ENCODE data around the gene C19orf25.

Gene C19orf25

DNA sequence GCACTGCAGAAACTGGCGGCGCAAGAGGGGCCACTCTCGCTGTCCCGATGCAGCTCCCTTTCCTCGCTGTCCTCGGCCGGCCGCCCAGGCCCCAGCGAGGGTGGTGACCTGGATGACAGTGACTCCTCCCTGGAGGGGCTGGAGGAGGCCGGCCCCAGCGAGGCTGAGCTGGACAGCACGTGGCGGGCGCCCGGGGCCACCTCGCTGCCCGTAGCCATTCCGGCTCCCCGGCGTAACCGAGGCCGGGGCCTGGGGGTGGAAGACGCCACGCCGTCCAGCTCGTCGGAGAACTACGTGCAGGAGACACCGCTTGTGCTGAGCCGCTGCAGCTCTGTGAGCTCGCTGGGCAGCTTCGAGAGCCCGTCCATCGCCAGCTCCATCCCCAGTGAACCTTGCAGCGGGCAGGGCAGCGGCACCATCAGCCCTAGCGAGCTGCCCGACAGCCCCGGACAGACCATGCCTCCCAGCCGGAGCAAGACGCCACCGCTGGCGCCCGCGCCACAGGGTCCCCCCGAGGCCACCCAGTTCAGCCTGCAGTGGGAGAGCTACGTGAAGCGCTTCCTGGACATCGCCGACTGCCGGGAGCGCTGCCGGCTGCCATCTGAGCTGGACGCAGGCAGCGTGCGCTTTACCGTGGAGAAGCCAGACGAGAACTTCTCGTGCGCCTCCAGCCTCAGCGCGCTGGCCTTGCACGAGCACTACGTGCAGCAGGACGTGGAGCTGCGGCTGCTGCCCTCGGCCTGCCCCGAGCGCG, 12.4 kb downstream of the C19orf25 start:
- DNase-seq (ENCODE audit: low spot score), result no peak

DNA sequence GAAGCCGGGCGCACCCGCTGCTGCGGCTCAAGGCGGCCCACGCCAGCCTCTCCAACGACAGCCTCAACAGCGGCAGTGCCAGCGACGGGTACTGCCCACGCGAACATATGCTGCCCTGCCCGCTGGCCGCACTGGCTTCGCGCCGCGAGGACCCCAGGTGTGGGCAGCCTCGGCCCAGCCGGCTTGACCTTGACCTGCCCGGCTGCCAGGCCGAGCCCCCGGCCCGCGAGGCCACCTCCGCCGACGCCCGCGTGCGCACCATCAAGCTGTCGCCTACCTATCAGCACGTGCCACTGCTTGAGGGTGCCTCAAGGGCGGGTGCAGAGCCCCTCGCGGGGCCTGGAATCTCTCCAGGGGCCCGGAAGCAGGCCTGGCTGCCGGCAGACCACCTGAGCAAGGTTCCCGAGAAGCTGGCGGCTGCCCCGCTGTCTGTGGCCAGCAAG, 13.0 kb downstream of the C19orf25 start:
- DNase-seq (ENCODE audit: low spot score), result no peak

DNA sequence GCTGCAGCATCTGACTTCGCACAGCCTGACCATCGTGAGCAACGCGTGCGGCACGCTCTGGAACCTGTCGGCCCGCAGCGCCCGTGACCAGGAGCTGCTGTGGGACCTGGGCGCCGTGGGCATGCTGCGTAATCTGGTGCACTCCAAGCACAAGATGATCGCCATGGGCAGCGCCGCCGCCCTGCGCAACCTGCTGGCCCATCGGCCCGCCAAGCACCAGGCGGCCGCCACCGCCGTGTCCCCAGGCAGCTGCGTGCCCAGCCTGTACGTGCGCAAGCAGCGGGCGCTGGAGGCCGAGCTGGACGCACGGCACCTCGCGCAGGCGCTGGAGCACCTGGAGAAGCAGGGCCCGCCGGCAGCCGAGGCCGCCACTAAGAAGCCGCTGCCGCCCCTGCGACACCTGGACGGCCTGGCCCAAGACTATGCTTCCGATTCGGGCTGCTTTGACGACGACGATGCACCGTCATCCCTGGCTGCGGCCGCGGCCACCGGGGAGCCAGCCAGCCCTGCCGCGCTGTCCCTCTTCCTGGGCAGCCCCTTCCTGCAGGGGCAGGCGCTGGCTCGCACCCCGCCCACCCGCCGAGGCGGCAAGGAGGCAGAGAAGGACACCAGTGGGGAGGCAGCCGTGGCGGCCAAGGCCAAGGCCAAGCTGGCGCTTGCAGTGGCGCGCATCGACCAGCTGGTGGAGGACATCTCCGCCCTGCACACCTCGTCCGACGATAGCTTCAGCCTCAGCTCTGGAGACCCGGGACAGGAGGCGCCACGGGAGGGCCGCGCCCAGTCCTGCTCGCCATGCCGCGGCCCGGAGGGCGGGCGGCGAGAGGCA, 13.6 kb downstream of the C19orf25 start:
- peak; percentile 78 for DNase-seq (ENCODE audit: low spot score)

DNA sequence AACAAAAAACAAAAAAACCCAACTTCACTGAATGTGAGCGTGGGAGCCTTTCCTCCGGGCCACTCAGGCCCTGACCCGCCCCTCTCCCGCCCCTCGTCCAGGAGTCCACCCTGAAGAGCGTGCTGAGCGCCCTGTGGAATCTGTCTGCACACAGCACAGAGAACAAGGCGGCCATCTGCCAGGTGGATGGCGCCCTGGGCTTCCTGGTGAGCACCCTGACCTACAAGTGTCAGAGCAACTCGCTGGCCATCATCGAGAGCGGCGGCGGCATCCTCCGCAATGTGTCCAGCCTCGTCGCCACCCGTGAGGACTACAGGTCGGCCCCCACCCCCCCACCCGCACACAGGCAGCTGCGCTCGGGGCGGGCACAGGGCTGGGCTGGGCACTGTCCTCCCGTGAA, 17.2 kb downstream of the C19orf25 start:
- no peak for DNase-seq (ENCODE audit: low spot score)

DNA sequence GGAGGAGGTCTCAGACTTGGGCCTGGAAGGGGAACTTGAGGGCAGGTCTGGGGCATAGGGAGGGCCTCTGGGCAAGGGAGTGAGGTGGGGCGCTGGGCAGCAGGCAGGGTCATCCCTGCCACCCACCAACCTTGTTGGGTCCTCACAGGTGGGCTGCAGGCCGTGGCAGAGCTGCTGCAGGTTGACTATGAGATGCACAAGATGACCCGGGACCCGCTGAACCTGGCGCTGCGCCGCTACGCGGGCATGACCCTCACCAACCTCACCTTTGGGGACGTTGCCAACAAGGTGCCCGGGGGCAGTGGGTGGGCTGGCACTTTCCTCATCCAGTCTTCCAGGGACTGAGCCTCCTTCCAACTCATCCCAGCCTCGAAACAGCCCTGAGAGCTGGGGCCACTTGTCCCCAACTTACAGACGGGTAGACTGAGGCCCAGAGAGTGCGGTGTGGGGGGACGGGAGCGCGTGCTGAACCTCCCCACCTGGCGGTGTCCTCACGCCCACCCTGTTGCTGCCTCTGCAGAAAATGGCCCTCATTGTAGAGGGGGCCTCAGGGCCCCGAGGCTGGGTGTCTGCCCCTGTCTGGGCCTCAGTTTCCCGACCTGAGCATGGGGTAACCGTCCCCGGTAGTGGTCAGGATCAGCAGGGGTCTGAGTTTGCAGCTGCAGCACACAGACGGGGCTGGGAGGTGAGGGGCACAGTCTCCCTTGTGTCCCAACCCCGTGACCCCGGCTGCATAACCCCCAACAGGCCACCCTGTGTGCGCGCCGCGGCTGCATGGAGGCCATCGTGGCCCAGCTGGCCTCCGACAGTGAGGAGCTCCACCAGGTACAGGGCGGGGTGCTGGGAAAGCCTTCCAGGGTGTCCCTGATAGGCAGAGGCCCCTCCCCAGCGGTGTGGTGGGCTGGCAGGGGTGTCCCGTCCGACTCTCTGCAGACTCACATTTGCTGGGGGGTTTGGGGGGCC, 18.7 kb downstream of the C19orf25 start:
- DNase-seq (ENCODE audit: low spot score), result no peak

DNA sequence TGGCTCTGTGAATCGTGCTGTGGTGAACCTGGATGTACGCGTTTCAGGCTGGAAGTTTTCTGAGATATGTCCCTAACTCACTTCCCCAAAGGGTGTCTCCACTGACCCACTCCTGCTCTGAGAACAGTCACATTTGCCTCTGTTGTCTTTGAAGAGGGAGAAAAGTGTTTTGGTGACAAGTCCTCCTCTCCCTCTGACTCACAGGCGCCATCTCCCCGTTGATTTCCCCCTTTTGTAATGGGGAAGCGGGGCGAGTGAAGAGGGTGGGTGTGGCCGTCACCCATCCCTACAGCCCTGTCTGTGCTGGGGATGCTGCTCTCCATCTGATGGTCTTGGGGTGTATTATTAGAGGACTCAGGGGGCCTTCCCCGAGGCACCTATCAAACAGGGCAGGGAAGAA, 19.5 kb downstream of the C19orf25 start:
- DNase-seq (ENCODE audit: low spot score), result no peak

DNA sequence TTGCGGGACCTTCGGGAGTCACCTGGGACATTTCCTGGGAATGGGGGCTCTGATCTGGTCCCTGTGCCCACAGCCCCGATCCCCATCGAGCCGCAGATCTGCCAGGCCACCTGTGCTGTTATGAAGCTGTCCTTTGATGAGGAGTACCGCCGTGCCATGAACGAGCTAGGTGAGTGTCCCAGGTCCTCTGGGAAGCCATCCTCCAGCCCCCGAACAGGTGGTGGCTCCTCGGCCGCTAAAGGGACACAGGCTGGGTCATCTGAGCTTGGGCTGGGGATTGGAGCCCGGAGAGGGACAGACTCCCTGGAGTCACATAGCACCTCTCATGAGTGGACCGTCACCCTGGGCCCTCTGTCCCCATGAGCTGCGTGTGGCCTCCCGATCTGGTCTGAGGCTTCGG, 21.1 kb downstream of the C19orf25 start:
- DNase-seq (ENCODE audit: low spot score), result no peak

DNA sequence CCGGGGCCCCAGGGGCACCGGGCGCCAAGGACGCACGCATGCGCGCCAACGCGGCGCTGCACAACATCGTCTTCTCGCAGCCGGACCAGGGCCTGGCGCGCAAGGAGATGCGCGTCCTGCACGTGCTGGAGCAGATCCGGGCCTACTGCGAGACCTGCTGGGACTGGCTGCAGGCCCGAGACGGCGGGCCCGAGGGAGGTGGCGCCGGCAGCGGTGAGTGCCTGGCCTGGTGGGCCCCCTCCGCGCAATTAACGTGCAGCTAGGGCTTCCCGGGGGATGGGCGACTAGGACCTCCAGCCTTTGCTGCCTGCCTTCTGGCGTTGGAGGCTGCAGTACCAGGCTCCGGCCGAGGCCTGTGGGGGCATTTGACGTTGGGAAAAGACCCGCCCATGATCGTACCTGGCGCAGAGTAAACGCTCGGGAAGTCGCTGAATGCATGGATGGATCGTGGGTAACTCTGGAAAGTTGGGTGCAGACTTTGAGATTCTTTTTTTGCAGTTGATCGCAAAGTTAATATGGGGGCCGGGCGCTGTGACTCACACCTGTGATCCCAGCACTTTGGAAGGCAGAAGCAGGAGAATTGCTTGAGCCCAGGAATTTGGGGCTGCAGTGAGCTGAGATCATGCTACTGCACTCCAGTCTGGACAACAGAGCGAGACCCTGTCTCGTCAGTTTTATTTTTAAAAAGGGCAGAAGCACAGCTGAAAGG, 21.8 kb downstream of the C19orf25 start:
- peak; percentile 60 for DNase-seq (ENCODE audit: low spot score)

DNA sequence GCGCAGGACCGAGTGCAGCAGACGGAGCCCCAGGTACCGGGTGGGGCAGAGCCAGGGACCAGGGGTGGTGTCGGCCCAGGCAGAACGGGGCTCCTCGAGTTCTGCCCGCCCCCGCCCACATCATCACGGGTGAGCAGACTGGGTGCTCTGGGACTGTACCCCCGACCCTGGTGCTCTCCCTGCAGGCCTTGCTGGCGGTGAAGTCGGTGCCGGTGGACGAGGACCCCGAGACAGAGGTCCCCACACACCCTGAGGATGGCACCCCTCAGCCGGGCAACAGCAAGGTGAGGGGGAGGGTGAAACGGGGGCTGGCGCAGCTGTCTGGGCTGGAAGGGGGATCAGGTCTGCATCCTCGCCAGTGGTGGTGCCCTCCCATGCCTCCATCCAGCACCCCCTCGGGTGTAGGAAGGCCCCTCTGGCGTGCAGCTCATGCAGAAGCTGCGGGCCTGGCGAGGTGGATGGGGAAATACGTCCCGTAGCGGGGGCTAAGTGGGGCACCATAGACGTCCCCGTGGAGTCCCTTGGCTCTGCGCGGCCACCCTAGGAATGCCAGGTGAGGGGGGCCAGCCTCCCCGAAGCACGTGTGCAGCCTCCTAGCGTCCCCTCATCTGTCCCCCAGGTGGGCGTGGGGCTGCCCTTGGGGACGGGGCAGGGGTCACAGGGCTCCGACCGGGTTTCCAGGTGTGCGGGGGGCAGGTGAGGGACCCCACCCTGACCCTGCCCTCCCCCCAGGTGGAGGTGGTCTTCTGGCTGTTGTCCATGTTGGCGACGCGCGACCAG, 22.7 kb downstream of the C19orf25 start:
- no peak for DNase-seq (ENCODE audit: low spot score)

DNA sequence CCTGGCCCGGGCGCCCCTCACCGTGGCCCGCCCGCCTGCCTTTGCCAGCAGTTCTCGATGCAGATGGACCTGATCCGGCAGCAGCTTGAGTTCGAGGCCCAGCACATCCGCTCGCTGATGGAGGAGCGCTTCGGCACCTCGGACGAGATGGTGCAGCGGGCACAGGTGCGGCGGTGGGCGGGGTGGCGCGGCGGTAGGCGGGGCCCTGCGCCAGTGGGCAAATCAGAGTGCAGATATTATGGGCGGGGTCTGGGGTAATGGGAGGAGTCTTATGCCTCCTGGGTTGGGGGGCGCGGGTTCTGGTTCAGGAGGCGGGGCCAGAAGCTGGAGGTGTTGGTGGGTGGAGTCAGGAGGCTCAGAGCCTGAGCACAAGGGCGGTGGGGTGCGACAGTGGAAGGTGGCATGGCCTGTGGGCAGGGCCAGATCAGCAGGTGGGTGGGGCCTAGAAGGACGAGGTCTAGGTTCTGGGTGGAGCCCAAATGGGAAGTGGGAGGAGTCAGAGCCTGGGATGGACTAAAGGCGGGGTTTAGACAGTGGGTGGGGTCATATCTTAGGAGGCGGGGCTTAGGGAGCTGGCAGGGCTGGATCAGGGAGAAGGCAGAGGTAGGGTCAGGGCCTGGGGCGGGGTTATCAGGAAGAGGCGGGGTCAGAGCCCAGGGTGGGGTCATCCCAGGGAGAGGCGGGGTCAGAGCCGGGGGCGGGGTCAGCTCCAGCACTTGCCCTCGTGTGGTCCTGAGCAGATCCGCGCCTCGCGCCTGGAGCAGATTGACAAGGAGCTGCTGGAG, 23.5 kb downstream of the C19orf25 start:
- DNase-seq (ENCODE audit: low spot score), result peak; percentile 93

DNA sequence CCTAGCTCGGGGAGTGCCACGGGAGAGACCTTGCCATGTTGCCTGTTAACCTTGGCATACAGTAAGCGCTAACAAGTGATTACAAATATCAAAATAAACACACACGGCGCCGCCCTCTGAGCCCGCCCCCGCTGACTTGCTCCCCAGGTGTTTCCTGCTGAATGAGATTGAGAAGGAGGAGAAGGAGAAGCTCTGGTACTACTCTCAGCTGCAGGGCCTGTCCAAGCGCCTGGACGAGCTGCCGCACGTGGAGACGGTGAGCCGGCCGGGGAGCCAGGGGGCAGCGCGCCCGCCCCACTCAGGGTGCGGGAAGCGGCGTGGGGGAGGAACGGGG, 24.0 kb downstream of the C19orf25 start:
- no peak for DNase-seq (ENCODE audit: low spot score)

DNA sequence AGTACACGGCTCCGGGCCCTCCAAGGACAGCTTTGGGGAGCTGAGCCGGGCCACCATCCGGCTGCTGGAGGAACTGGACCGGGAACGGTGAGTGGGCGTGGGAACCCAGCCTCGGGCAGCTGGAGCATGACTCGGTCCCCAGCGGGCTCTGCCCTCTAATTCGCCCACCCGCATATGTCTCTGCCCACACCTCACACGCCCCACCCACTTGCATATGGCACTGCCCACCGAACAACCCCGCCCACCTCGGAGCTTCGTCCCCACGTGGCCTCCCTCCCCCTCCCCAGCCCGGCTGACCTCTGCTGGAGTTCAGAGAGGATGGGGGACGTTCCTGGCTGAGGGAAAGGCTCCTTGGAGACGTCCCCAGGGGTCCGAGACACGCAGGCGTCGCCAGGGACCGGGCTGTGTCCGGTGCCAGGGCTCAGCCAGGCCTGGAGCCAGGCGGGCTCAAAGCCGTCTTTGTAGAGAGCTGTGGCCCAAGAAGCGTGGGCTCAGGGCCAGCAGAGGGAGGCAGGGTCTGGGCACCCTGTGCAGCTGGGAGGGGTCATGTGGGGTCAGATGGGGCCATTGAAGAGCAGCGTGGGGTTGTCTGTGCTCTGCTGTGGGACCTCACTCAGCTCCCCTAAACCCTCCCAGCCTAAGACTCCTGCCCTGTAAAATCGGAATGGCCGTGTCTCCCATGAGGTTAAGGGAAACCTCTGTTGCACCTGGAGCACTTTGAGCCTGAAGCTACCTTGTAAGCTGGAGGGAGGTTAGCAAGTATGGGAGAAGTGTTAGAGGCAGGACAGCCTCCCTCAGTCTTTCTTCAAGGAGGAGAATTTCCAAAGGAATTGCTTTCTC, 25.3 kb downstream of the C19orf25 start:
- no peak for DNase-seq (ENCODE audit: low spot score)

DNA sequence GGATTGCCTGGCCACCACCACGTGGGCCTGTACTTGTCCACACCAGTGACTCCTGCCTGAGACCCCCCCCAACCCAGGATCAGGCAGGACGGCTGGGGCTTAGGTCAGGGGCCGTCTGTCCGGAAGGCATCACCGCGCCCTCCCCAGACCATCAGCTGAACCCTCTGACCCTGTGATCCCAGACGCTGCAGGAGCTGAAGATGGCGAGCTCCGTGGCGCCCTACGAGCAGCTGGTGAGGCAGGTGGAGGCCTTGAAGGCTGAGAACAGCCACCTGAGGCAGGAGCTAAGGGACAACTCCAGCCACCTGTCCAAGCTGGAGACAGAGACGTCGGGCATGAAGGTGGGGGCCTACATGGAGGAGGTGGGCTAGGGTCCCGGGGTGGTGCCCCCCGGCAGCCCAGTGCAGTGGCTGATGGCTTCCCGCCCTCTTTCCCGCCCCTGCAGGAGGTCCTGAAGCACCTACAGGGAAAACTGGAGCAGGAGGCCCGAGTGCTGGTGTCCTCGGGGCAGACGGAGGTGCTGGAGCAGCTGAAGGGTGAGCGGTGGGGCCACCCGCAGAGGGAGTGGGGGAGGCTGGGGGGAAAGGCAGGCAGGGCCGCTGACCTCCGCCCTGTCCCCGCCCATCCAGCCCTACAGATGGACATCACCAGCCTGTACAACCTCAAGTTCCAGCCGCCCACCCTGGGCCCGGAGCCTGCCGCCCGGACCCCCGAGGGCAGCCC, 26.1 kb downstream of the C19orf25 start:
- DNase-seq (ENCODE audit: low spot score), result no peak

DNA sequence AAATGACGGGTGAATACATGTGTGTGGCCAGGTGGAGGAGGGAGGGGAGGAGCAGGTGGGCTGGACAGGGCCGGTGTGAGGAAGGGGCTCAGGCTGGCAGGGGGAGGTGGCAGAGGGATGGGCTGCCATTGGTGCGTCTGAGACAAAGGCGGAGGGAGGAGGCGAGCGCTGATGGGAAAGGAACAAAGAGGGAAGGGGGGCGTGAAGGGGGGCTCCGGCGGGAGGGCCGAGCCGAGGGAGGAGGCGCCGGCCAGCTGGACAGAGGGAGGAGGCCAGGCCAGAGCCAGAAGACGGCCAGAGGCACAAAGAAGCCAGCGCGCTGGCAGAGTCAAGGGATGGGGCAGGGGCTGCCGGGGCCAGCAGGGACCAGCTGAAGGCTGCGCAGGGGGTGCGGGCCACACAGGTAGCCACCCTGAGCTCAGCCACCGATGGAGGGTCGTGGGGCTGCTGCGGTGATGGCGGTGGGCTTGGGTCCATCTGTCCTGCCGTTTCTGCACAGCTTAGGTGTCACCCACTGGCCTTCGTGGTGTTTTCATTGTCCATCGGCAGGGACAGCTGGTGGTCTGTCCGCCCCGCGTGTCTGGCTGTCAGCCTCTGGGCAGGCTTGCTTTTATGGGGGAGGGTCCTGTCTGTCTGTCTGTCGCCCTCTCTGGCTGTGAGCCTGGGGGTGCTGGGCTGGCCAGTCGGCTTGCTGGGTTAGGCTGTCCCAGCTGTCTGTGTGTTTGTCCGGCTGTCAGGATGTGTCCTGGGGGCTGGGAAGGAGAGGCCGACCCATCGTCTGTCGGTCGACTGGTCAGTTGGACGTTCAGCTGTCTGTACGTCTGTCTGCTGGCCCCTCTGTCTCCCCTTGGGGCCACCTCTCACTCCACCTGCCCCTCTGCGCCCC, 26.9 kb downstream of the C19orf25 start:
- no peak for DNase-seq (ENCODE audit: low spot score)

DNA sequence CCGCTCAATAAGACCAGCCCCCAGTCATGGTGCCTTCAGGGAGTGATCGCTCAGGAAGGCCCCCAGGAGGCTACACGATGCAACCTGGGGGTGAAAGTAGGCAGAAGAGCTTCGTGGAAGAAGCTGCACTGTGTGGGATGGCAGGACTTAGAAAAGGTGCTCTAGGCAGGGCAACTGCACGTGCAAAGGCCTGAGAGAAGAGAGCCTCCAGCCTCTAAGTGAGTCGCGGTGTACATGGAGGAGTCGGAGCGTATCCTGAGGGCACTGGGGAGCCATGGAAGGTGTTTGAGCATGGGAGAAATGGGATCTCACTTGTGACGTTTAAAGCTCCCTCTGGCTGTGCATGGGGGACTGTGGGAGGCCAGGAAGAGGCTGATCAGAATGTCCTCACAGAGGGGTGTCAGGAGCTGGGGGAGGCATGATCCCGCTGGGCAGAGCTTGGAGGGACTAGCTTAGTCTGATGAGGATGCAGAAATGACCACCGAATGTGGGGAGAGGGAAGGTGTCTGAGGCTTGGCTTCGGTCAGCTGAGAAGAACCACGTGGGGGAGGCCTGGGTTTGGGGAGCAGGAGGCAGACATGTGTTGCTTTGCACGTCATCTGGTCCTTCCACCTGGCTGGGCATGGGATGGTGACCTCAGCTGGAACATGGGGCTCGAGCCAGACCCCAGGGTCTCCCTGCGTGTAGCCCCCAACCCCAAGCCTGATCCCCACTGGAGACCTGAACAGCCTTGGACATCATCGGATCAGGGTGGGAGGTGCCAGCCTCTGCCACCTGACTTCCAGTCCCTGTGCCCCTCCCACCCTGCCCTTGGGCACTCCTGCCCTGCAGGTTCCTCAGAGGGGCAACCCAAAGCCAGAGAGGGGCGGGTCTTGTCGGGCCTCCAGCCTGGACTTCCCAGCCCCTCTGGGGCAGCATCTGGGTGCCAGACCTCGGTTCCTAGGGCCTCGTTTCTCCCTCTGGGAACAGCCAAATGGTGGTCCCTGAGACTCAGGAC, 28.0 kb downstream of the C19orf25 start:
- no peak for DNase-seq (ENCODE audit: low spot score)
